PFSK-1 (cell line): ENCODE results near the gene SAMM50.

Experiments used
- POLR2AphosphoS5 ChIP-seq: IDR thresholded peaks from 2 replicates; pipeline ENCODE4 v1.6.1; 2012; ENCODE audit warnings: low read depth, mild to moderate bottlenecking, control low read depth, low read length, moderate library complexity
- REST ChIP-seq, 2 experiments: IDR thresholded peaks; 2 replicates each; pipeline versions ENCODE4 v1.6.1 to v1.8.0; 2011 to 2012; ENCODE audit warnings: low read depth in 2 of 2, low read length in 2 of 2, control low read depth in 1 of 2, inconsistent platforms in 1 of 2, mild to moderate bottlenecking in 1 of 2, moderate library complexity in 1 of 2; ENCODE audit not compliant: insufficient read depth in 1 of 2

GRCh38 chr22:44045145-44045544, 89.9 kb downstream of the SAMM50 start:
- TF ChIP-seq POLR2AphosphoS5: no peak
- no peak for TF ChIP-seq REST (IDR thresholded peaks at IDR 0.05; ENCODE audit: insufficient read depth in 1 of 2, low read depth in 2 of 2, low read length in 2 of 2)
